HFF-Myc (cell line): ENCODE results near the gene KRT23.

ENCODE experiments used
- DNase-seq: peaks from one replicate; pipeline ENCODE4 v3.0.0-alpha.2; 2011; ENCODE audit warnings: low read depth; ENCODE audit errors: extremely low read depth
- H3K4me3 ChIP-seq: replicated peaks from 2 replicates; pipeline ENCODE4 v1.5.1; 2011; ENCODE audit warnings: low read depth, mild to moderate bottlenecking, control low read depth, low read length
- TF ChIP-seq, protein P1 (sequence below): IDR thresholded peaks from 2 replicates; pipeline ENCODE4 v1.5.1; 2012; ENCODE audit warnings: mild to moderate bottlenecking, low read depth, low read length, control low read depth; ENCODE audit errors: missing control alignments

The KRT23 gene

DNA sequence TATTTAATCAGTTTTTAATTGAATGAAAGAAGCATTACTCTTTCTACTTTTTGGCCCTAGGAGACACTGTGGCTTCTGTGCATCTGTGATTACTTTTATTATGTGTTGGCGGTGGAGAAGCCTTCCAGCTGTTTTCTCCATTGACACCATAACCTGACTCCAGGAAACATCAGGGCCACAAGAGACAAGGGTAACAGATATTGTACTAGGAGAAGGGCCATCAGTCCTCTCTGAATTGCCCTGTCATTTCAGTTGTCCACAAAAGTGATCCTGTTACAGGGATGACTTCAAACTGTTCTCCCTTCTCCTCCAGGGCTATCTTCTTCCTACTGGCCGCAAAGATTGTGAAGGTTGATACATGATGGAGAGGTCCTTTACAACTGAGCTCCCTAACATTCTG lies 14.7 kb upstream of the KRT23 start:
- TF ChIP-seq, protein P1, sequence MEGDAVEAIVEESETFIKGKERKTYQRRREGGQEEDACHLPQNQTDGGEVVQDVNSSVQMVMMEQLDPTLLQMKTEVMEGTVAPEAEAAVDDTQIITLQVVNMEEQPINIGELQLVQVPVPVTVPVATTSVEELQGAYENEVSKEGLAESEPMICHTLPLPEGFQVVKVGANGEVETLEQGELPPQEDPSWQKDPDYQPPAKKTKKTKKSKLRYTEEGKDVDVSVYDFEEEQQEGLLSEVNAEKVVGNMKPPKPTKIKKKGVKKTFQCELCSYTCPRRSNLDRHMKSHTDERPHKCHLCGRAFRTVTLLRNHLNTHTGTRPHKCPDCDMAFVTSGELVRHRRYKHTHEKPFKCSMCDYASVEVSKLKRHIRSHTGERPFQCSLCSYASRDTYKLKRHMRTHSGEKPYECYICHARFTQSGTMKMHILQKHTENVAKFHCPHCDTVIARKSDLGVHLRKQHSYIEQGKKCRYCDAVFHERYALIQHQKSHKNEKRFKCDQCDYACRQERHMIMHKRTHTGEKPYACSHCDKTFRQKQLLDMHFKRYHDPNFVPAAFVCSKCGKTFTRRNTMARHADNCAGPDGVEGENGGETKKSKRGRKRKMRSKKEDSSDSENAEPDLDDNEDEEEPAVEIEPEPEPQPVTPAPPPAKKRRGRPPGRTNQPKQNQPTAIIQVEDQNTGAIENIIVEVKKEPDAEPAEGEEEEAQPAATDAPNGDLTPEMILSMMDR: no peak

DNA sequence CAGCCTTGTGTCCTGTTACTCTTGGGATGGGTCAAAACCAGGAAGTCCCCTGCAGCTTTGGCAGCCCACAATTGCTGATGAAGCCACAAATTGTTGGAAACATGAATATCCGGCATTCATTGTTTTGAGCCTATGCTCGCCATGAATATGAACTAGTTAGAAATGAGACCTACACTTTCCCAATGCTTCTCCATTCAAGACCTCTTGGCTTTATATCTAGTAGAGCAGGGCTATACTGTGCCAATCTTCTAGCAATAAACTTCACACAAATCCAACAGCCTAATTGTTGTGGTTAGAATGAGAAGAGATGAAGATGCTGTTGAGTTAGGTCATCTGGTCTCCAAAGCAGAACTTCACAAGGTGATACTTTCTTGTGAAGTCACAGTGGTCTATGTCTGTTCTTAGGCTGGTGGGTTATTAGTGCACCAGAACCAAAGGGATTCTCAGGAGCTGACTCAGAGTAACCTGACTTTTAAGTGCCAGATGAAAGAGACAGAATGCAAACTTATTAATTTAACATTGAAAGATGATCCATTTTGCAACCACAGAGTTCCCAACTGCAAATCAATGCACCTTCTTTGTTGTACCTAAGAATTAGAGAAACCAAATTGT lies 13.7 kb upstream of the KRT23 start:
- no peak for DNase-seq
- TF ChIP-seq, protein P1: no peak
- no peak overlapping the region for H3K4me3 ChIP-seq

More for the DNA sequence above, 14.7 kb upstream of the KRT23 start:
- no peak overlapping the region for H3K4me3 ChIP-seq
- no peak for DNase-seq

DNA sequence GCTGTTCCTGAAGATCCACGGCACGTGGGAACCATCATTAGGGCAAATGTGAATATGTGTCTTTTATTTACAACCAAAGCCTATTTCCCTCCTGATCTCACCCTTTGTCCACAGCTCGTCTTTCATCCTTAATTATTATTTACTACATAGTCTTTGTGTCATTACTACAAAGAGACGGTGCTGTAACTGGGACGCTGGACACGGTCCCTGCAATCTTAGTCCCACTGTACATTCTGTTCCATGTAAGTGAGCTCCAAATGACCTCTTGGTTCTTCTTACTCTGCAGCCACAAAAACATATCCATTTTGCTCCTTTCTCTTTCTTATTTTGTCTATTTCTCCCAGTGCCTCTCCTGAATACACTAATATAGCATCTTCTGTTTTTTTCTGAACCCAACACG lies 12.7 kb upstream of the KRT23 start:
- no peak for DNase-seq
- no peak overlapping the region for H3K4me3 ChIP-seq
- TF ChIP-seq, protein P1: no peak

DNA sequence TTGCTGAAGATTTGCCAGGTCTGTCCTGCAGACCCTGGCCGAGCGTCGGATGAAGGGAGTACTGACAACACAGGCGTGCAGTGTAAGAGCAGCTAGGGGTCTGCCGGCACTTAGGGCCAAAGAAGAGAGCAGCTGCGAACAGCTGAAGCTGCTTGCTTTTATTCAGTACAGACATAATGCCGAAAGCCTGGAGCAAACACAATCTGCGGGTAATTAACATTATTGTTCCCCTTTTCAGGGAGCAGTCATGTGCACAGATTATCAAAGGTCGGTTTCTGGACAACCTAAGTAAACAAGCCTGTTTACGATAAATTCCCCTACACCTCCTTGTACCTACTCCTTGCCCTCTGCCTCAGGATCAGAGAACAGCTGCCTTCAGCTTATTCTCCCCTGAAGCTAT lies 12.0 kb upstream of the KRT23 start:
- H3K4me3 ChIP-seq: no peak overlapping the region
- TF ChIP-seq, protein P1: no peak
- no peak for DNase-seq

GRCh38 chr17:40947929-40948328 lies 10.5 kb upstream of the KRT23 start:
- H3K4me3 ChIP-seq: no peak overlapping the region
- TF ChIP-seq, protein P1: no peak
- DNase-seq: no peak

GRCh38 chr17:40945414-40945813 lies 8.0 kb upstream of the KRT23 start:
- no peak for DNase-seq
- TF ChIP-seq, protein P1: no peak
- H3K4me3 ChIP-seq: no peak overlapping the region

DNA sequence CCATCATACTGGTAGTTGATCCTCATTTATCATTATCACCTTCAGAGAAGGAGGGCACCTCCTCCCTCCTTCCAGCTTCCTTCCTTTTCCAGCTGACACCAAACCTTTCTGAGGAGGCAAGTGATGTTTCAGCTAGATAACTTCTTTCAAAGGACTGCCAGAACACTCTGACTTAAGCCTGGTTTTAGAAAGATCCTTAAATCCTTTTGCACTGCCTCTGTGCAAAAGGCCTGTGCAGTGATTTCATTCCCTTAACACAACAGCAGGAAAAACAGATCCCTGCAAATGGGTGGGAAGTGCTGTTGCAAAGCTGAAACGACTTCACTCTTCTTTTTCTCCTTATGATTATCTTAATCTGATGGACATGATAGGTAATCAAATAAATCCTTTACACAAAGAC lies 7.1 kb upstream of the KRT23 start:
- no peak for DNase-seq
- TF ChIP-seq, protein P1: no peak
- no peak overlapping the region for H3K4me3 ChIP-seq
